HG03558 (cell line): ENCODE results near the gene VPS45.

Experiments used
- ATAC-seq: cut with Tn5 transposase; IDR thresholded peaks from one replicate; pipeline ENCODE4 v1.9.1; 2021; ENCODE audit warnings: moderate number of reproducible peaks; ENCODE audit not compliant: unreplicated experiment; ENCODE audit errors: extremely low read depth

VPS45 gene

GRCh38 chr1:150154143-150154542 lies 86.6 kb downstream of the VPS45 start:
- ATAC-seq: no peak

- no peak for ATAC-seq
These were observed 88.0 kb downstream of the VPS45 start for GRCh38 chr1:150155413-150156071.

- ATAC-seq: no peak
These were observed 89.5 kb downstream of the VPS45 start for GRCh38 chr1:150156868-150157603.

- ATAC-seq: no peak
These were observed 92.0 kb downstream of the VPS45 start for GRCh38 chr1:150159550-150159949.

- ATAC-seq: no peak
These were observed 93.5 kb downstream of the VPS45 start for GRCh38 chr1:150160964-150161621.

GRCh38 chr1:150161747-150162581 lies 94.4 kb downstream of the VPS45 start:
- no peak for ATAC-seq

- ATAC-seq: no peak
These were observed 94.9 kb downstream of the VPS45 start for GRCh38 chr1:150162582-150162861.

GRCh38 chr1:150162862-150163706 lies 95.5 kb downstream of the VPS45 start:
- ATAC-seq: no peak

- ATAC-seq: no peak
These were observed 96.6 kb downstream of the VPS45 start for GRCh38 chr1:150164224-150164623.

- no peak for ATAC-seq
These were observed 97.2 kb downstream of the VPS45 start for GRCh38 chr1:150164779-150165178.

GRCh38 chr1:150165622-150166612 lies 98.3 kb downstream of the VPS45 start:
- no peak for ATAC-seq

- no peak for ATAC-seq
These were observed 101.5 kb downstream of the VPS45 start for GRCh38 chr1:150168960-150169601.

- ATAC-seq: no peak
These were observed 104.2 kb downstream of the VPS45 start for GRCh38 chr1:150171801-150172200.

GRCh38 chr1:150173141-150173585 lies 105.6 kb downstream of the VPS45 start:
- ATAC-seq: no peak

- no peak for ATAC-seq
These were observed 109.0 kb downstream of the VPS45 start for GRCh38 chr1:150176593-150176992.

GRCh38 chr1:150178548-150178947 lies 111.0 kb downstream of the VPS45 start:
- no peak for ATAC-seq

GRCh38 chr1:150179867-150180266 lies 112.3 kb downstream of the VPS45 start:
- ATAC-seq: no peak

- no peak for ATAC-seq
These were observed 112.9 kb downstream of the VPS45 start for GRCh38 chr1:150180474-150180873.
